Activated effector memory CD4-positive, alpha-beta T cell treated with Interleukin-2 at 50 U/mL for 16 hours (primary cell): ENCODE results near the gene ANO10.
"Not testable (repeated sequence)": the region's sequence is repeated elsewhere in the genome, so short reads cannot be mapped to it uniquely, and the experiment has no call there.

Experiments
- DNase-seq: peaks from one replicate; pipeline ENCODE4 v3.0.0-alpha.2; 2020

The ANO10 gene

DNA sequence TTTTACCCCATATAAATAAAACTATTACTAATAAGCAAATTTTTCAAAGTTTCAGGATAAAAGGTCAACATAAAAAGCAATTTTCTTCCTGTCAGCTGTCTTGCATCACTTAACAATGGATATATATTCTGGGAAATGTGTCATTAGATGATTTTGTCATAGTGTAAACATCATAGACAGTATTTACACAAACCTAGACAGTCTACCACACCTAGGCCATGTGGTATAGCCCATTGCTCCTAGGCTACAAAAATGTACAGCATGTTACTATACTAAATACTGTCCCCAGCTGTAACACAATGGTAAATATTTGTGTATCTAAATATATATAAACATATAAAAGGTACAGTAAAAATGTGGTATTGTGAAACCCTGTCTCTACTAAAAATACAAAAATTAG, 156.7 kb downstream of the ANO10 start:
- DNase-seq, result no peak

DNA sequence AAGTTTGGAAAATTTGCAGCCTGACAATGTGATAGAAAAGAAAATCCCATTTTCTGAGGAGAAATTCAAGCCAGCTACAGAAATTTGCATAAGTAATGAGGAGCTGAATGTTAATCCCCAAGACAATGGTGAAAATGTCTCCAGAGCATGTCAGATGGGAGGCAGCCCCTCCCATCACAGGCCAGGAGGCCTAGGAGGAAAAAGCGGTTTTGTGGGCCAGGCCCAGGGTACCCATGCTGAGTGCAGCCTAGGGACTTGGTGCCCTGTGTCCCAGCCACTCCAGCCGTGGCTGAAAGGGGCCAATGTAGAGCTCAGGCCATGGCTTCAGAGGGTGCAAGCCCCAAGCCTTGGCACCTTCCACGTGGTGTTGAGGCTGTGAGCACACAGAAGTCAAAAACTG, 159.2 kb downstream of the ANO10 start:
- not testable (repeated sequence) for DNase-seq

DNA sequence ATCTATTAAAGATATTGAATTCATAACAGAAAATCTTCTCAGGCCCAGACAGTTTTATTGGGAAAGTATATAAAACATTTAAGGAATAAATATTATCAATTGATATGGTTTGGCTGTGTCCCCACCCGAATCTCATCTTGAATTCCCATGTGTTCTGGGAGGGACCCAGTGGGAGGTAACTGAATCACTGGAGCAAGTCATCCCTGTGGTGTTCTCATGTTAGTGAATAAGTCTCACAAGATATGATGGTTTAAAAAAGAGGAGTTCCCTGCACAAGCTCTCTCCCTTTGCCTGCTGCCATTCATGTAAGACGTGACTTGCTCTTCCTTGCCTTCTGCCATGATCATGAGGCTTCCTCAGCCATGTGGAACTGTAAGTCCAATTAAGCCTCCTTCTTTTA, 160.5 kb downstream of the ANO10 start:
- no peak for DNase-seq

DNA sequence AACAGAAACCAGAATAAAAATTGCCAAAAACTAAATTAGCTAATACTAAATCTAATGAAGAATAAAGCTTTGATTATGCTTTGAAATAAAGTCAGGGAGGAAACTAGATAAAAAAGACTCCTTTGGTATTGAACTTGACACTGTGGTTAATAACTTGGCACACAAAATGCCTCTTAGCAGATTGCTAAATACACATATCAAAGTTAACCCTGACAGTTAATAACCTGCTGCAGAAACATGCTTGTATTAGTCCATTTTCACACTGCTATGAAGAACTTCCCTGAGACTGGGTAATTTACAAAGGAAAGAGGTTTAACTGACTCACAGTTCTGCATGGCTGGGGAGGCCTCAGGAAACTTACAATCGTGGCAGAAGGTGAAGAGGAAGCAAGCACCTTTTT, 164.8 kb downstream of the ANO10 start:
- DNase-seq, result not testable (repeated sequence)

DNA sequence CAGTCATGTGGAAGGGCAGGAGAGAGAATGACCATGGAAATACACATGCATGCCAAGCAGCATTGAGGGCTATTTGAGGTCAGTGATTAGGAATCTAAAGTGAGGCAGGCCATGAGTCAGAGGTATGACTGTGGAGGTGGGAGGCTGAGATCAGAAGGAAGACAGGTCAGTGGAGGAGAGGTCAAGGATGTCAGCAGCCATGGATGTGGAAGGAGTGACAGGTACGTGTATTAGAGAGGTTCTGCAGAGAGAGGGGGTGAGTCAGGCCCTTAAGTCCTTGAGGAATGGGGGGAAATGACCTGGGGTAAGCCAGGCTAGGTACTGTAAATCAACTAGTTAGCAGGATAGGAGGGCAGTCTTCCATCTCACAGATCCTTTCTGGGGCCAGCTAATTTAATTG, 166.6 kb downstream of the ANO10 start:
- no peak for DNase-seq

DNA sequence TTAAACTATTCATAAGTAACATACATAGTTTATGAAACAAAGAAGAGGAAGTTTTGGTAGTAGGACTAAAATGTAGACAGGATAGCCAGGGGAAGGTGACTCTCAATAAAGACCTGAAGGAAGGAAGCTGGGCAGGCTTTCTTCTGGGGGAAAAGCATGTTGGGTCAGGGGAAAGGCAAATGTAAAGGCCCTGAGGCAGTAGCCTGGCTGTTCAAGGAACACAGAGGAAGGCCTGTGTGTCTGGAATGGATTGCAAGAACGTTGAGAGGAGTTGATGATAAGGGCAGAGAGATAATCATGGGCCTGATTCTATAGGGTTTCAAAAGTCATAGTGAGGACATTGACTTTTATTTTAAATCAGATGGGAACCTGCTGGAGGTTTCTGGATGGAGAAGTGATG, 167.8 kb downstream of the ANO10 start:
- DNase-seq, result no peak

DNA sequence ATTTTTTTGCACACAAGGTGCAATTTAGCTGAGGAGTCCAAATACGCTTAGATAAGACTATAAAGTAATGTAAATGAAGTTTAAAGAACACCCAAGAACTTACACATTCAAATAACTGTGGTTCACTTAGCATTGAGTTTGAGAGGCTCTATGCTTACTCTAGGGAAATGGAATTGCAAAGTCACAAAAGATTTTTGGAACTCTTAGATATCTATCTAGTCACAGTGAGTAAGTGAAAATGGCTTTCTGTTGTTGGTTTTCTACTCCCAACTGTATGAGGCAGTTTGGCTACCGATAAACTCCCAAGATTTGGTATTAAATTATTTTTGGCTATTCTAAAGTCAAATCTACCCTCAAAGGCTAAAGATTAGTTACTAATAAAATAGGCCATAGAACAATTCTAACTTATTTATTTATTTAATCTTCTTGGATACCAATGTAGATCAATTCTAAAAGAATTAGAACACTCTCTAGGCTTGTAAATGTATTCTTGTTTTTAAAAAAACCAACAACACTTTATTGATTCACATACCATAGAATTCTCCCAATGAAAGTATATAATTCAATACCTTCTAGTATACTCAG, 170.0 kb downstream of the ANO10 start:
- no peak for DNase-seq

DNA sequence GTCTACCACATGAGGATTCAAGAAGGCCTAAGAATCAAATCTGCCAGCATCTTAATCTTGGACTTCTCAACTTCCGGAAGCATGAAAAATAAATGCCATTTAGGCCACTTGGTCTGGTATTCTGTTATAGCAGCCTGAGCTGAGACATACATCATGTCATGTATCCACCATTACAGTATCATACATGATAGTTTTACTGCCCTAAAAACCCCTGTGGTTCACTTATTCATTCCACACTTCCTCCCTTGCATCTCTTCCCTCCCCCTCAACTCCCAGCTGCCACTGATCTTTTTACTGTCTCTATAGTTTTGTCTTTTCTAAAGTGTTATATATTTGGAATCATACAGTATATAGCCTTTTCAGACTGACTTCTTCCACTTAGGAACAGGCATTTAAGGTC, 173.7 kb downstream of the ANO10 start:
- no peak for DNase-seq

DNA sequence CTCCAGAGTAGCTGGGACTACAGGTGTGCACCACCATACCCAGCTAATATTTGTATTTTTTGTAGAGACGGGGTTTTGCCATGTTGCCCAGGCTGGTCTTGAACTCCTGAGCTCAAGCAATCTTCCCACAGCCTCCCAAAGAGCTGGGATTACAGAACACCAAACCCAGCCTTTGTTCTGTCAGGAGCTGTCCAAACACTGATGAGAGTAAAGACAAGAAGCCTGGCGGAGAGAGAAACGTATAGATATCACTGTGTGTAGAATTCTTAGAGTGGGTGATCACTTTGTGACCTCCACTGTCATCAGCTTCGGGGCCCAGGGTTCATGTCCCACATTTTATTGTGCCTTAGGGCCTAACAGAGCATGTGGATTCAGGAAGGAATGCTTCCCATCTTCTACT, 176.0 kb downstream of the ANO10 start:
- no peak for DNase-seq

DNA sequence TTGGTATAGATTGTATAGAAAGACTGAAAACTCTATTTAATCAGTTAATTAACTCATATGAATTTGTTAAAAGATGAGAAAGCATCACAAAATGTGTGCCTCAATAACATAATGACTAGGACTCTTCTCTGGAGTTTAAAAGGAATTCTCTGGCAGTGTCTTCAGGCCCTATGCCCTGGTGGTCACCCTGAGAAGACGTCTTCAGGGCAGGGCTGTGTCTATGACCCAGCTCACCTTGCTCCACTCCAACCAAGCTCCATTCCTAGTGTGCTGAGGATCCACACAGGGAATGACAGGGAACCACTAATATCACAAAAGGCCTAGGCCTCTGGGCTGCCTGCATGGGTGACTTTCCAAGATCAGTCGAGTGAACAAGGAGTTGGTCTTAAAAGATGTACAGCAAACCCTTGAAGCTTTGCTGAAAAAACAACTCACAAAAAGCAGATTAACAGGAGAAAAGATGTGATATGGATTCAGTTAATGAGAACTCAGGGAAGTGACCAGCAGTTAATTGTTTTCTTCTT, 178.9 kb downstream of the ANO10 start:
- no peak for DNase-seq

DNA sequence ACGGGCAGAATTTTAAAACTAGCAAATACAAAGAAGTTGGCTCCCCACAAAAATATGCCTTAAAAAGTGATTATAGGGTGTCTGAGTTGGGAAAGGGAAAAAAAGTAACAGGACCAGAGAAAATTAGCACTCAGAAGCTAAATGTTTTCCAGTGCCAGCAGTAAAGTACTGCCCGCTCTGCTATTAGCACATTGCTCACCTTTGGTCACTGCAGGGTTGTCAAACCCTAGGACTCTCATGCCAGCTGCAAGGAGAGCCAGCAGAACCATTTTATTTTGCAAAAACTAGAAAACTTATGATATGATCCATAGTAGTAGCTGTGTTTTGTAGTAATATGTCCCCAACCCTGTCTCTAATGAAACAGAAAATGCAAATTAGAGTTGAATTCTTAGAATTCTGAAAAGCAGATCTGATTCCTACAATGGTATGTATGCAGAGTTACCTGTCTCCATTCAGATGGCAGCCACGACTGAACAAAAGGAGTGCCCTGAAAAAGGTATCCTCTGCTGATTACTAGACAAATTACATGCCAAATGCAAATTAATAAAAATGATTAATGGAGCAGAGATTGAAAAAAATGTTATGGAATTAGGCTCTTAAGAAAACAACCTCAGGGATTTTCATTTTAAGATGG, 185.2 kb downstream of the ANO10 start:
- no peak for DNase-seq

DNA sequence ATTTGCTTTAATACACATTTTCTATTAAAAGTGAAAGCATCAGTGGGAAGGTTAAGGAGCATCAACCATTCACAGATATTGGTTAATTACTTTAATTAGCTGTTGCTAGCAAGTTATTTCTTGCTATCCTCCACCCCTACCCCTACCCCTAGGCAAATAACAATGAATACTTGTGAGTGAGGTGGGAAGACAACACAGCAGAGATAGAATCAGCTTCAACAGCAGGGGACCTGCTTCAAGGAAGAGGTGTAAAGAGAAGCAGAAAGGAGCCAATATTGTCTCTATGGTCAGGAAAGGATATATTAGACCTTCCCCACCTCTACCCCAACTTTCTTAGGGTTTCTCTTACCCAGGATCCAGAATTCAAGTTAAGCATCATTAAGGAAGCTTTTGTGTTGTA, 186.1 kb downstream of the ANO10 start:
- DNase-seq, result no peak

DNA sequence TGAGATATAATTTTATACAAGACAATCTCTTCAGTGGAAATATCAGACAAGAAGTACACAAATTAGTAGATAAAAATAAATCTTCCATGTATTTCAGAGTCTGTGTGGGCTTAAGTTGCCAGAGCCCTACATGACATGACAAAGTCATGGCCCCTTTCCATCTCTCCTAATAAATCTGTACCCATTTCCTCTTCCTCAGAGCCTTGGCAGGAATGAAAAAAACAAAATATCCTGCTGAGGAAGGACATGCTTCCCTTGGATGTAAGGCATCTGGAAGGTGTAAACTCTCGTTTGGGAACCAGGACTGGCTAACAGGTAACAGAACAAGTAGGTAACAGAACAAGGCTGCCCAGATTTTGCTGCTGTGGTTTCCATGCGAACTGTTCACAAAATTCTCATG, 187.4 kb downstream of the ANO10 start:
- DNase-seq, result no peak

DNA sequence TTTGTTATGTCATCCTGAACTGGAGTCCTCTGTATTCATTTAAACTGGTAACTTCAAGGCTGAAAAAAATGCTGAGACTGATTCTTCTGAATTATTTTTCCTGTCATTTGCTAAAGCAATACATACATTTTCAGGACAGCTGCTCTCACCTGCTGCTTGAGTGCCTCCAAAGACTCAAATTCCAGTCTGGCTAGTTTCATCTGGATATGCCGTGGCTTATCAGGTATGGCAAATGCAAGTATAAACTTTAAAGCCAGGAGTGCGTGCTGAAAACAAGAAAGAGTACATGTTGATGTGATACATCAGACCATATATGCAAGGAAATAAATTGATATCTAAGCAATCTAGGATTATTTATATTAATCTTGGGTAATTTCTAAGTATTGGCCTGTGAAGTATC, 189.3 kb downstream of the ANO10 start:
- no peak for DNase-seq

DNA sequence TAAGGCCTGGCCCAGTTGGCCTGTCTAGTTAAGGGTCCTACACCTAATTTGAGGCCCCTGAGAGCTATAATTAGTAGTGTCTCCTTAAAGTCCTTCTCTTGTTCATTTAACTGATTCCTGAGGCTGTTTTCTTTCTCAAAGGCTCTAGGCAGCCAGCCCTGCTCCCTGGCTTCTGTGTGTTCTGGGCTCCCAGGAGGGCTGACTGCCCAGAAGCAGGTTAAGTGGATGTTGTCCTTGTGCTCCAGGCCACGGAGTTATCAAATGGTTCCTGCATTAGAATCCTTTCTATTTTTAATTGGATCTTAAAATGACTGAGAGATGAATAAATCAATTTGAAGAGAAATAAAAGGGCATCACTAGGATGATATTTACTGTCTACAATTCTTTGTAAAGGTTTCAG, 195.4 kb downstream of the ANO10 start:
- no peak for DNase-seq

DNA sequence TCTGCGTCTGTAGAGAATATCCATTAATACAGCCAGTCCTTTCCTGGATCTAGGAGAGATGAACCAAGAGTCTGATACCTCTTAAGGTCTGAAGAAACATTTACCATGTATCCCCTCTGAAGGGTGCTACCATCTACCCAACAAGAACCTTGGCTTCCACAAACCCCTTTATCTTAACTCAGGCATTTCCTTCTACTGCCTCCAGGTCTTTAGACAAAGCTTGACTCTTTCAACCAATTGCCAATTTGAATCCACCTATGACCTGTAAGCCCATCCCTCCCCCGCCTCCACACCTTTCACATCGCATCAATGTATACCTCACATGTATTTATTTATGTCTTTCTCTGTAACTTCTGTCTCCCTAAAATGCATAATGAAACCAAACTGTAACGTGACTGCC, 196.0 kb downstream of the ANO10 start:
- no peak for DNase-seq

DNA sequence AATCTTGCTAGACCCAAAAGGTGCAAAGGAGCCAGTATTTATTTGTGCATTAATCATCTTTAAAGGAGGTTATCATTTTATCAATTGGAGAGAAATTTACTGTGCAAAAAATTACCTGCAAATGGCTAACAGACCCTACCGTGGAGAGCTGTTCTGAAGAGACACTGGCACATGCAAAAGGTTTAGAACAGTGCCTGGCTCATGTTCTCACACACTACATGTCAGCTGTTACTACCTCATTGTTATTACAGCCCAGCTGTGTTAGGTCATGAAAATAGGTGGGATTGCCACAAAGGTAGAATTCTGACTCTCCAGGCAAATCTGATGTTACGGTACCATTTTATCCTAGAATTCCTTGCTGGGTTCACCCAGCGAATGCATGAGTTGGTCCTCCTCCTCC, 198.2 kb downstream of the ANO10 start:
- no peak for DNase-seq

DNA sequence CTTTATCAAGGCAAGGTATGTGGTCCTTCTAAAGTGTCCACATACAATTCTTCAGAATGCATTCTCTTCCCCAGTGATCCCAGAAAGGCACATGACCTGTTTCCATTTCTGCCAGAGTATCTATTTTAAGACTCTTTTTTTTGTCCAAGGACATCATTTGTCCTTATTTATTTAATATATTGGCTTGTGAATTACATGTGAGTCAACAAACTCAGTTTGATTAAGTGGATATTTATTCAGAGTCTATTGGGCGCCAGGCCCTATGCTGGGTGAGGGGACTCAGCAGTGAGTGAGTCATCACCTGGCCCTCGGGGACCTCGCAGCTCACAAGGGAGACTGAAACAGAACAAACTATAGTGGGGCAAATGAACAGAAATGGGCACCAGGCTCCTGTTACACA, 198.7 kb downstream of the ANO10 start:
- no peak for DNase-seq

DNA sequence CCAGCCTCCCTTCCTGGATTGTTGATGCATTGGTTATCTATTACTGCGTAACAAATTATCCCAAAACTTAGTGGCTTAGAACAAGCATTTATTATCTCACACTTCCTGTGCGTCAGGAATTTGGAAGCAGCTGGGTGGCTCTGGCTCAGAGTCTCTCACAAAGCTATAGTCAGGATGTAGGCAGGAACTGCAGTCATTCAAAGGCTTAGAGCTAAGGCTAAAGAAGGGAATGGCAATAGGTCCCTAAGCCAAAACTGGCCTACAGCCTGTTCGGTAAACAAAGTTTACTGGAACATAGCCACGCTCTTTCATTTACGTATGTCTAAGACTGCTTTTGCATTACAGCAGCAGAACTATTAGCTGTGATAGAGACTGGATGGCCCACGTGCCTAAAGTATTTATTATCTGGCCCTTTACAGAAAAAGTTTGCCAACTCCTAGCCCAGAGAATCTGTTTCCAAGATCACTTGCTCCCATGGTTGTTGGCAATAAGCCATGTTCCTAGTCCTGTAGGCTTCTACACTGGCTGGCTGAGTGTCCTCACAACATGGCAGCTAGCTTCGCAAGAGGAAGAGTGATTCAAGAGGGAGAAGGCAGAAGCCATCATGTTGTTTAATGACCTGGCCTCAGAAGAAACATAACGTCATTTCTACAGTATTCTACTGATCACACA, 203.1 kb downstream of the ANO10 start:
- DNase-seq, result no peak

DNA sequence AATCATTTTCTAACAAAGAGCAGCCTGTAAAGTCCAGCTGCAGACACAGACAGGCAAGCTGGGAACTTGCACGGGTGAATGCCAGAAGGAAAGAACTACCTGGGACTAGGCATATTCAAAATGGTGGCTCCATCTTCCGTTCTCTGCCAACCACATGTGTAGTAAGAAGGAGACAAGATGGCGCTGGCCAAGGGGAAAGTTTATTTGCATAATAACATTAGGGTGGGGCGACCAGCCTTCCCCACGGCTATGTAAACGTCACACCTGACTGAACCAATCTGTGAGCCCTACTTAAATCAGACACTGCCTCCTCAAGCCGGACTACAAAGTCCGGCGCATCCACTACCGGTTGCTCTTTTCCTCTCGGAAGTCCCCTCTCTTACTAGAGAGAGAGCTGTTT, 204.7 kb downstream of the ANO10 start:
- no peak for DNase-seq

DNA sequence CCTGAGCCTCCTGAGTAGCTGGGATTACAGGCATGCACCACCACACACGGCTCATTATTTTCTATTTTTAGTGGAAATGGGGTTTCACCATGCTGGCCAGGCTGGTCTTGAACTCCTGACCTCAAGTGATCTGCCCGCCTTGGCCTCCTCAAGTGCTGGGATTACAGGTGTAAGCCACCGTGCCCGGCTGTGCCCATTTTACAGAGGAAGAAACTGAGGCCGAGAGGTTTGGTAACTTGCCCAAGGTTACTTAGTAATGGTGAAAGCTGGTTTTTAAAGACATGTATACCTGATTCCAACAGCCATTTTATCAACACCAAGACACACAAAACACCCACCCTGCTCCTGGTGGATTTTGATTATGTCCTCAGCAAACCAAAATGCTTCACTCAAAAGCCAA, 206.7 kb downstream of the ANO10 start:
- DNase-seq, result no peak

DNA sequence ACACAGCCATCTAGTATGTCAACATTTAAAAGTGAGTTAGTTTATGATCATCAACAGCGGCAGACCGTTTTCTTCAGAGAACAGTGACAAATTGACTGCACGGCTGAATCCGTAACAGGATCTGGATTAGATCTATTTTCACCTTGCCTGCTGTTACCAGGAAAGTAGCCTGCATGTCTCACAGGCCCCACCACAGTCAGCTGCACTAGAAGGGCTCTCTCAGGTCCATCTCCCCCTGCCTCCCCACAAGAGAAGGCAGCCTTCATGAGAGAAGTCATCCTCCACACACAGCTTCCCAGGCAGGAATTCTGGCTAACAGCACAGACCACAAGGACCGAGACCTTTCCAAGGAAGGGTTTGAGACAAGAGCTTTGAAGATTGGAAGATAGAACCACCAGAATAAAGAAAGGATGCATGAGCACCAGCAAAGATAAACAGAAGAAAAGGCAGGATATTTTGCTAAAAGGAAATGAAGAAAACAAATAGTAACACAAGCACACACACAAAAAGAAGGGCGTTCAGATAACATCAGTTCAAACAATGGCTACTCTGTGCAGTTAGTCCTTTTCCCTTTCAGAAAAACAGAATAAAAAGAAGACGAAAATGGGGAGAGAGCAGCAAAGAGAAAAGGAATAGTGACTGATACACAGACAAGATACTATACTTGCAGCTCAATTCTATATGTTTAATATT, 208.0 kb downstream of the ANO10 start:
- DNase-seq, result no peak

DNA sequence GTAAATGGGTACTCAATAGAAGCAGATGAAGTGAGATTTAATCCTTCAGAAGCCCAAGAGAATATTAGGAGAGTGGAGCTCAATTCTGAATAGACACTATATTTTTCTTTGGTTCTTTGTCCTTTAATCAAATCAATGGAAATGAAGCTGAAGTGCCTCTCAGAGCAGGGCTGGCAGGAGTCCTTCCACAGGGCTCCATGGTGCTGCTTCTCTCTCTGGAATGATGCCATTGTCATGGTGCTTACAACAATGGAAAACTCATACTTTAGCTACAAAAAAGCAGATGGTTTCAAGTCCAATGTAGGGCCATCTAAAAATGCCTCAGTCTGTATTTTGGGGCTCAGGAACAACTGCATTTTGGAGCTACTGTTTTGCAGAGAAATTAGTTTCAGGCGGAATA, 210.4 kb downstream of the ANO10 start:
- DNase-seq, result no peak

DNA sequence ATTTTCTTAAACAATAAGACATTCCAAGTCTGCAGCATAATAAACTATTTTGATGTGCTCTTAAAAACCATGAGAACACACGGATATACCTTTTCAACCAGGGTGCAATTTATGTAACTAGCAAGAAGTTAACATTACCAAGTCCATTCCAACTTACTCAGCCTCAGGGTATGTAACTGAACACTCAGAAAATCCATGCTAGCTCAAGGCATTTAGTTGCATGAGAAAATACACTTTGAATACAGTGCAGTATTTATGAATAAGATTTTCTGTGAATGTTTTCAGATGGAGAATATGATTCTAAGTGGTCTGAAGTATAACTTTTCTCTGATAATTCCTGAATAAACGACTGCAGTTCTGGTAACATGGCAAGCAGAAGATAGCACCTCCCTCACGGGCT, 211.2 kb downstream of the ANO10 start:
- DNase-seq, result no peak
